ENCODE results near the gene CATSPER3. TPM values are rescaled to one million over a fixed set of nuclear protein-coding genes. Genes with fewer than 3 reads are reported as not detected.

The CATSPER3 gene
- total RNA-seq, 2 donors from 2014 or later = 0.82 to 0.85 TPM

GRCh38 chr5:135007749-135008363 lies 40.1 kb downstream of the CATSPER3 start:
- H3K27ac ChIP-seq = no peak overlapping the region
- H3K27me3 ChIP-seq = no peaks in the 10 kb centered on the region
- TF ChIP-seq CTCF (IDR thresholded peaks at IDR 0.05) = no peak
- no peak overlapping the region for H3K4me3 ChIP-seq
- no peaks in the 10 kb centered on the region for H3K4me1 ChIP-seq
- DNase-seq = no peak
- H3K9ac ChIP-seq (ENCODE audit: low read depth in 2 of 2, low read length in 2 of 2) = no peak overlapping the region
- intact Hi-C loops (cut with DNase I) = no loop called here
- H3K36me3 ChIP-seq = no peaks in the 10 kb centered on the region
- no peaks in the 10 kb centered on the region for H3K9me3 ChIP-seq

GRCh38 chr5:135008556-135008955 lies 40.8 kb downstream of the CATSPER3 start:
- no peak for TF ChIP-seq CTCF (IDR thresholded peaks at IDR 0.05)
- H3K27ac ChIP-seq = no peak overlapping the region
- DNase-seq = no peak
- intact Hi-C loops (cut with DNase I) = no loop called here
- no peaks in the 10 kb centered on the region for H3K4me1 ChIP-seq
- H3K36me3 ChIP-seq = no peaks in the 10 kb centered on the region
- no peak overlapping the region for H3K4me3 ChIP-seq
- H3K27me3 ChIP-seq = no peaks in the 10 kb centered on the region
- H3K9me3 ChIP-seq = no peaks in the 10 kb centered on the region
- H3K9ac ChIP-seq (ENCODE audit: low read depth in 2 of 2, low read length in 2 of 2) = no peak overlapping the region

GRCh38 chr5:135008981-135009735 lies 41.5 kb downstream of the CATSPER3 start:
- intact Hi-C loops (cut with DNase I) = no loop called here
- TF ChIP-seq CTCF (IDR thresholded peaks at IDR 0.05) = no peak
- no peak overlapping the region for H3K4me3 ChIP-seq
- no peaks in the 10 kb centered on the region for H3K36me3 ChIP-seq
- H3K4me1 ChIP-seq = no peaks in the 10 kb centered on the region
- H3K9ac ChIP-seq (ENCODE audit: low read depth in 2 of 2, low read length in 2 of 2) = no peak overlapping the region
- H3K27ac ChIP-seq = no peak overlapping the region
- H3K9me3 ChIP-seq = no peaks in the 10 kb centered on the region
- no peak for DNase-seq
- H3K27me3 ChIP-seq = no peaks in the 10 kb centered on the region

GRCh38 chr5:135009736-135010501 lies 42.2 kb downstream of the CATSPER3 start:
- intact Hi-C loops (cut with DNase I) = no loop called here
- Histone ChIP-seq H3K9ac (ENCODE audit: low read depth in 2 of 2, low read length in 2 of 2) (no peak overlapping the region), H3K4me1 (no peaks in the 10 kb centered on the region), H3K9me3 (no peaks in the 10 kb centered on the region), H3K4me3 (no peak overlapping the region), H3K36me3 (no peaks in the 10 kb centered on the region), H3K27me3 (no peaks in the 10 kb centered on the region), H3K27ac (no peak overlapping the region)
- DNase-seq = no peak
- no peak for TF ChIP-seq CTCF (IDR thresholded peaks at IDR 0.05)

- H3K9me3 ChIP-seq = no peaks in the 10 kb centered on the region
- no peak for TF ChIP-seq CTCF (IDR thresholded peaks at IDR 0.05)
- intact Hi-C loops (cut with DNase I) = no loop called here
- no peaks in the 10 kb centered on the region for H3K27me3 ChIP-seq
- H3K27ac ChIP-seq = no peak overlapping the region
- DNase-seq = no peak
- no peaks in the 10 kb centered on the region for H3K36me3 ChIP-seq
- no peaks in the 10 kb centered on the region for H3K4me1 ChIP-seq
- no peak overlapping the region for H3K4me3 ChIP-seq
- H3K9ac ChIP-seq (ENCODE audit: low read depth in 2 of 2, low read length in 2 of 2) = no peak overlapping the region
Measured at GRCh38 chr5:135010502-135011354, 43.0 kb downstream of the CATSPER3 start.

All from colonic mucosa (tissue), 4 donors.